Gastrocnemius medialis (tissue), 4 donors: ENCODE results near the gene DIP2C. TPM values are rescaled to one million over a fixed set of nuclear protein-coding genes. Genes with fewer than 3 reads are reported as not detected.

Experiments
- ATAC-seq, 2 donors: fragments of 150-250 bp; one replicate each; pipeline ENCODE4 v1.9.1; 2016
- DNase-seq, 2 donors: peaks; one replicate each; pipeline ENCODE4 v3.0.0-alpha.2; 2019
- H3K27ac ChIP-seq, 4 donors: fragments of 200-600 bp; sonication (generic); 1 replicate in 1 of 4; 2 replicates in 3 of 4; pipeline ENCODE4 v1.5.1; 2016 to 2018; ENCODE audit warnings: mild to moderate bottlenecking in 2 of 4, moderate library complexity in 1 of 4
- H3K27me3 ChIP-seq, 3 donors: fragments of 200-600 bp; sonication (generic) in 2 of 3; 1 replicate in 1 of 3; 2 replicates in 2 of 3; pipeline versions ENCODE4 v1.5.1 to v1.6.0; 2016 to 2019; ENCODE audit warnings: mild to moderate bottlenecking in 1 of 3, moderate library complexity in 1 of 3
- H3K36me3 ChIP-seq, 2 donors: fragments of 200-600 bp; sonication (generic) in 1 of 2; one replicate each; pipeline ENCODE4 v1.5.1; 2017 to 2018
- H3K4me1 ChIP-seq, 2 donors: fragments of 200-600 bp; sonication (generic) in 1 of 2; one replicate each; pipeline ENCODE4 v1.5.1; 2016 to 2017; ENCODE audit warnings: mild to moderate bottlenecking in 2 of 2
- H3K4me3 ChIP-seq, 4 donors: fragments of 200-600 bp; sonication (generic) in 3 of 4; 1 replicate in 1 of 4; 2 replicates in 3 of 4; pipeline ENCODE4 v1.5.1; 2016 to 2019; ENCODE audit warnings: mild to moderate bottlenecking in 2 of 4
- H3K9me3 ChIP-seq, 3 donors: fragments of 200-600 bp; sonication (generic) in 2 of 3; 1 replicate in 1 of 3; 2 replicates in 2 of 3; pipeline ENCODE4 v1.5.1; 2016 to 2019
- POLR2A ChIP-seq, 2 donors: fragments of 450-650 bp; IDR thresholded peaks; one replicate each; pipeline ENCODE4 v1.6.1; 2017; ENCODE audit warnings: antibody characterized with exemption in 2 of 2, mild to moderate bottlenecking in 2 of 2, moderate library complexity in 2 of 2
- in situ Hi-C, 4 donors: fragments of 200-750 bp; cut with MboI; loops; one replicate each; pipeline versions ENCODE4 v1.15.0 to v1.8.0; 2017; ENCODE audit warnings: low sequenced_read_pairs in 4 of 4
- intact Hi-C: fragments of 100-400 bp; cut with DNase I; formaldehyde crosslinking; loops from one replicate; pipeline ENCODE4 v1.15.1; 2023; ENCODE audit warnings: low total_unique reads
- total RNA-seq, 4 donors: library from RNA; depleted of rRNA; stranded (reverse); fragments of >200 nt; gene quantifications; one replicate each; pipeline versions ENCODE4 v1.1.0 to v1.2.3, GENCODE V29; 2016
- TF ChIP-seq, protein P1 (sequence below), 5 experiments: fragments of 450-650 bp in 3 of 5; fragments of 200-600 bp in 2 of 5; sonication (generic) in 2 of 5; IDR thresholded peaks in 4 of 5; conservative IDR thresholded peaks in 1 of 5; 1 replicate in 4 of 5; 2 replicates in 1 of 5; pipeline ENCODE4 v1.5.1; 2016 to 2019; ENCODE audit warnings: antibody characterized with exemption in 5 of 5, mild to moderate bottlenecking in 3 of 5, moderate library complexity in 3 of 5

Gene DIP2C
- total RNA-seq, 4 donors from 2014 or later = 19.1 to 60.0 (median 30.2) TPM

DNA sequence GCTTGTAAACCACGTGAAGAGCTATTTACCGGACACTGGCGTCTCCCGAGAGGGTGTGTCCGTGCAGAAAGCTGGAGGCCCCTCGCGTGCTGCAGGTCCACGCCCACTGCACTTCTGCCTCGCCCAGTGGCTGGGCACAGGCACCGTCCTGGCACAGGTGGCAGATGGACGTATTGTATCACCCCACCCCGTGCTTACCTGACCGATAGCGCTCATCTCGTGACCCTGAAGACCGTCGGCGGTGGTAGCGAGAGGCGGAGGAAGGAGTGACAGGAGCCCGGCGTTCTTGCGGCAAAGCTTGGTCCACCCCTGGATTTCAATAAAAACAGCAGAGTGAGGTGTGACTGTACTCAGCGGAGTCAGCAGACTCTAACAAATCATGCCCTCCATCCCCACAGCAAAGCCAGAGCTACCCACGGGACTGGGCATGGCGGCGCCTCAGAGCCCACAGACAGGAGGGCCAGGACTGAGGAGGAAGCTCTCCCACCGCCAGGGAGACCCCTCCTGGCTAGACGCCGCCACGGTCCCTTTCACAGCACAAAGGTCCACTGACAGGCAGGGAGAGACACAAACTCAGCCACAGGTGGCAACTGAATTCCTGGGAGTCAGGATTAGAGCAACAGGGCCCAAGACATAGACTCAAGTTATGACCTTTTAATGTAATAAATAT is 217.1 kb downstream of the DIP2C start:
- Histone ChIP-seq H3K9me3 (no peaks in the 10 kb centered on the region), H3K36me3 (peaks cover 0 to 13% of the 10 kb centered on the region in 2 donors), H3K4me1 (peaks cover 0 to 5% of the 10 kb centered on the region in 2 donors), H3K27me3 (no peaks in the 10 kb centered on the region), H3K4me3 (no peak overlapping the region), H3K27ac (no peak overlapping the region)
- no peak for ATAC-seq
- intact Hi-C loops (no loop called here), in situ Hi-C loops (no loop called here)
- TF ChIP-seq, protein P1, sequence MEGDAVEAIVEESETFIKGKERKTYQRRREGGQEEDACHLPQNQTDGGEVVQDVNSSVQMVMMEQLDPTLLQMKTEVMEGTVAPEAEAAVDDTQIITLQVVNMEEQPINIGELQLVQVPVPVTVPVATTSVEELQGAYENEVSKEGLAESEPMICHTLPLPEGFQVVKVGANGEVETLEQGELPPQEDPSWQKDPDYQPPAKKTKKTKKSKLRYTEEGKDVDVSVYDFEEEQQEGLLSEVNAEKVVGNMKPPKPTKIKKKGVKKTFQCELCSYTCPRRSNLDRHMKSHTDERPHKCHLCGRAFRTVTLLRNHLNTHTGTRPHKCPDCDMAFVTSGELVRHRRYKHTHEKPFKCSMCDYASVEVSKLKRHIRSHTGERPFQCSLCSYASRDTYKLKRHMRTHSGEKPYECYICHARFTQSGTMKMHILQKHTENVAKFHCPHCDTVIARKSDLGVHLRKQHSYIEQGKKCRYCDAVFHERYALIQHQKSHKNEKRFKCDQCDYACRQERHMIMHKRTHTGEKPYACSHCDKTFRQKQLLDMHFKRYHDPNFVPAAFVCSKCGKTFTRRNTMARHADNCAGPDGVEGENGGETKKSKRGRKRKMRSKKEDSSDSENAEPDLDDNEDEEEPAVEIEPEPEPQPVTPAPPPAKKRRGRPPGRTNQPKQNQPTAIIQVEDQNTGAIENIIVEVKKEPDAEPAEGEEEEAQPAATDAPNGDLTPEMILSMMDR (IDR thresholded peaks at IDR 0.05 in 4 of 5, conservative IDR thresholded peaks at IDR 0.05 in 1 of 5) = no peak
- TF ChIP-seq POLR2A (IDR thresholded peaks at IDR 0.05) = no peak
- DNase-seq = no peak

DNA sequence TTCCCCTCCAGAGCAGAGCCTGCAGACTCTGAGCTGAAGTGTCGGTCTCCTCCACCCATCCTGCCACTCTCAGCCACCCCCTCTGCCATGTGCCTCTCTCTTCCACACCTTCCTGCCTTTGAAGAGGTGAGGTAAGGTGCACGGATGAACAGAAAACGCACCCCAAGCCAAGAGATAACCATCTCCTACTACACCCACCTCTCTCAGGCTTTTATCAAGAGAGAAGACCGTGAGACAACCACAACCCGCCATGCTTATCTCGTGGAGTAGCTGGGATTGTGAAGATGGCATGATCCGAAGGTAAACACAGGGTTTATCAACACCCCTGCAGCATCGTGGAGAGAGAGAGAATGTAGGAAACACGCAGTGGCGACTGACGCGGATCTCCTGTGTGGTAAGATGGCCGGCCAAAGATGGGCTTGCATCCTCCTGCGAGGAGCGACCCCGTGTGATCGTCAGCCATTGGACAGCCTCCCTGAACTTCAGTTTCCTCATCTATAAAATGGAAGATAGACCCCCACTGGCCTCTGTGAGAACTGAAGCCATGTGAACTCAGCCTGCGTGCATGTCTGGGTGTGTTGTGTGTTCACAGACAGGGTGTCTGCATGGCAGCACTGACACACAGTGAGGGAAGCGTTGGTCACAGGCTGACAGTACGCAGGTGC is 219.0 kb downstream of the DIP2C start:
- H3K36me3 ChIP-seq = peaks cover 0 to 13% of the 10 kb centered on the region in 2 donors
- in situ Hi-C loops = no loop called here
- no peaks in the 10 kb centered on the region for H3K4me1 ChIP-seq
- intact Hi-C loops = no loop called here
- DNase-seq (no peak), ATAC-seq (no peak)
- no peak overlapping the region for H3K27ac ChIP-seq
- H3K9me3 ChIP-seq = no peaks in the 10 kb centered on the region
- TF ChIP-seq, protein P1 (IDR thresholded peaks at IDR 0.05 in 4 of 5, conservative IDR thresholded peaks at IDR 0.05 in 1 of 5) = no peak
- TF ChIP-seq POLR2A (IDR thresholded peaks at IDR 0.05) = no peak
- H3K27me3 ChIP-seq = no peaks in the 10 kb centered on the region
- H3K4me3 ChIP-seq = no peak overlapping the region

DNA sequence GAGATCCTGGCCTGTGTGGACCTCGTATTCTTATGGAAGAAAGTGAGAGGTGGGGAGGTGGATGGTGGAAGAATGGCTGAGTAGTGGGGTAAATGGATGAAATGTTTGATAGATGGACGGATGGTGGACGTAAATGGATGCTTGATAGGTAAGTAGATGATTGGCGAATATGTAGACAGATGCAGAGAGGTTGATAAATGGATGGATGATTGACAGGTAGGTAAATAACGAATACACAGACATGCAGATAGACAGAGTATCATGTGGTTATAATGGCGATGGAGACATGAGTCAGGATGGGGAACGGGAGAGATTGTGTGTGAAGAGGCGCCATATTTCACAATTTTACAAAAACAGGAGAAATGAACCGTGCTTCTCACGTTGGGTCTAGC is 219.5 kb downstream of the DIP2C start:
- Histone ChIP-seq H3K36me3 (peaks cover 0 to 13% of the 10 kb centered on the region in 2 donors), H3K27ac (no peak overlapping the region), H3K9me3 (no peaks in the 10 kb centered on the region), H3K27me3 (no peaks in the 10 kb centered on the region), H3K4me1 (no peaks in the 10 kb centered on the region), H3K4me3 (no peak overlapping the region)
- no peak for ATAC-seq
- DNase-seq = no peak
- in situ Hi-C loops = no loop called here
- intact Hi-C loops = no loop called here
- TF ChIP-seq, protein P1 (IDR thresholded peaks at IDR 0.05 in 4 of 5, conservative IDR thresholded peaks at IDR 0.05 in 1 of 5) = no peak
- TF ChIP-seq POLR2A (IDR thresholded peaks at IDR 0.05) = no peak

DNA sequence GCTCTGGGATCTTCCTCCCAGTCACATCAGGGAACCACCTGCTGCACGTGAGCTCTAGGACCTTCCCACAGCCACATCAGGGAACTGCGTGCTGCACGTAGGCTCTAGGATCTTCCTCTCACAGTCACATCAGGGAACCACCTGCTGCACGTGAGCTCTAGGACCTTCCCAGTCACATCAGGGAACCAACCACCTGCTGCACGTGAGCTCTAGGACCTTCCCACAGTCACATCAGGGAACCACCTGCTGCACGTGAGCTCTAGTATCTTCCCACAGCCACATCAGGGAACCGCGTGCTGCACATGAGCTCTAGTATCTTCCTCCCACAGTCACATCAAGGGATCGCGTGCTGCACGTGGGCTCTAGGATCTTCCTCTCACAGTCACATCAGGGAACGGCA is 229.7 kb downstream of the DIP2C start:
- H3K36me3 ChIP-seq = no peaks in the 10 kb centered on the region
- H3K4me3 ChIP-seq = no peak overlapping the region
- intact Hi-C loops = no loop called here
- H3K9me3 ChIP-seq = no peaks in the 10 kb centered on the region
- in situ Hi-C loops = no loop called here
- TF ChIP-seq POLR2A (IDR thresholded peaks at IDR 0.05) = no peak
- TF ChIP-seq, protein P1 (IDR thresholded peaks at IDR 0.05 in 4 of 5, conservative IDR thresholded peaks at IDR 0.05 in 1 of 5) = no peak
- no peak overlapping the region for H3K27ac ChIP-seq
- H3K4me1 ChIP-seq = peaks cover 4 to 15% of the 10 kb centered on the region in 2 donors
- H3K27me3 ChIP-seq = no peaks in the 10 kb centered on the region
- ATAC-seq = no peak
- no peak for DNase-seq
